Stomach (tissue), 9 donors: Measurements from ENCODE around the gene NHLH1. TPM values are rescaled to one million over a fixed set of nuclear protein-coding genes. Genes with fewer than 3 reads are reported as not detected.

Source experiments
- DNase-seq, 2 donors: peaks; one replicate each; pipeline versions ENCODE4 v3.0.0 to v3.0.0-alpha.2; 2013 to 2019
- H3K27ac ChIP-seq, 5 donors: fragments of 200-600 bp in 4 of 5; sonication (generic) in 4 of 5; one replicate each; pipeline ENCODE4 v1.5.1; 2013 to 2019; ENCODE audit warnings: mild to moderate bottlenecking in 1 of 5, moderate library complexity in 1 of 5
- H3K27me3 ChIP-seq, 3 donors: fragments of 200-600 bp; sonication (generic); one replicate each; pipeline ENCODE4 v1.5.1; 2017 to 2019; ENCODE audit warnings: mixed run types in 1 of 3
- H3K36me3 ChIP-seq, 4 donors: fragments of 200-600 bp; sonication (generic); 1 replicate in 3 of 4; 2 replicates in 1 of 4; pipeline ENCODE4 v1.5.1; 2016 to 2019
- H3K4me1 ChIP-seq, 4 donors: fragments of 200-600 bp; sonication (generic); one replicate each; pipeline ENCODE4 v1.5.1; 2016 to 2019
- H3K4me3 ChIP-seq, 4 donors: fragments of 200-600 bp; sonication (generic) in 3 of 4; one replicate each; pipeline ENCODE4 v1.5.1; 2016 to 2019; ENCODE audit warnings: mild to moderate bottlenecking in 1 of 4
- H3K9me3 ChIP-seq, 4 donors: fragments of 200-600 bp; sonication (generic); one replicate each; pipeline ENCODE4 v1.5.1; 2016 to 2019
- CTCF ChIP-seq, 7 experiments: fragments of 450-650 bp in 4 of 7; fragments of 200-600 bp in 3 of 7; sonication (generic) in 3 of 7; IDR thresholded peaks; one replicate each; pipeline ENCODE4 v1.5.1; 2016 to 2019; ENCODE audit warnings: antibody characterized with exemption in 7 of 7, control low read depth in 2 of 7, mild to moderate bottlenecking in 1 of 7
- EP300 ChIP-seq: sonication (generic); formaldehyde crosslinking; IDR thresholded peaks from one replicate; pipeline ENCODE4 v1.6.1; 2017; ENCODE audit warnings: antibody characterized with exemption
- POLR2A ChIP-seq, 4 donors: fragments of 450-650 bp; IDR thresholded peaks; one replicate each; pipeline ENCODE4 v1.6.1; 2016; ENCODE audit warnings: antibody characterized with exemption in 4 of 4, control low read depth in 2 of 4, mild to moderate bottlenecking in 1 of 4, moderate library complexity in 1 of 4
- POLR2AphosphoS5 ChIP-seq, 3 donors: sonication (generic); formaldehyde crosslinking; IDR thresholded peaks; one replicate each; pipeline ENCODE4 v1.6.1; 2016; ENCODE audit warnings: antibody characterized with exemption in 3 of 3
- WGBS, 5 donors: extraction: QIAGEN DNeasy Blood & Tissue Kit in 3 of 5; methylation state at CpG; one replicate each; pipeline versions ENCODE4 v1.1.5 to v1.1.7; 2013 to 2018; 5-methylcytosine and 5-hydroxymethylcytosine counted together
- intact Hi-C: fragments of 100-400 bp; cut with DNase I; formaldehyde crosslinking; loops from one replicate; pipeline ENCODE4 v1.15.1; 2023; ENCODE audit warnings: low total_unique reads
- polyA plus RNA-seq, 3 donors: library from polyadenylated mRNA; stranded (reverse); fragments of 200-250 nt; gene quantifications; one replicate each; pipeline ENCODE4 v1.2.3, GENCODE V29; 2013
- total RNA-seq, 5 donors: library from RNA; depleted of rRNA; stranded (reverse); fragments of >200 nt; gene quantifications; one replicate each; pipeline versions ENCODE4 v1.1.0 to v1.2.3, GENCODE V29; 2014 to 2016
- donor health status: healthy with polysubstance abuse.
- donor health status: Bipolar disorder and iron deficiency.
- donor health status: healthy.

NHLH1 gene
- total and polyA plus RNA-seq, 8 donors, result 0.08 TPM; not detected in 7

- H3K27ac ChIP-seq, result peak overlapping the region; percentile 14 to 80 (median 61)
- H3K27me3 ChIP-seq, result peaks cover 0 to 19% (median 7%) of the 10 kb centered on the region in 3 donors
- H3K36me3 ChIP-seq, result no peaks in the 10 kb centered on the region
- peak overlapping the region; percentile 72 to 86 (median 80) for H3K4me3 ChIP-seq
- WGBS, 5 donors, result 3 to 6% (median 3%) methylated on average over 49 to 55 of the region's 55 CpGs
- TF ChIP-seq POLR2AphosphoS5 (IDR thresholded peaks at IDR 0.05) (no peak), POLR2A (IDR thresholded peaks at IDR 0.05) (no peak), CTCF (IDR thresholded peaks at IDR 0.05) (no peak), EP300 (no peak)
- H3K9me3 ChIP-seq, result no peaks in the 10 kb centered on the region
- DNase-seq, result peak in 1 of 2 donors; percentile 84
- H3K4me1 ChIP-seq, result peaks cover 9 to 32% (median 28%) of the 10 kb centered on the region in 4 donors
- intact Hi-C loops, result no loop called here
Observed at GRCh38 chr1:160400646-160401486, 34.0 kb downstream of the NHLH1 start.

- peak overlapping the region in 1 of 5 donors; percentile 80 for H3K27ac ChIP-seq
- TF ChIP-seq POLR2AphosphoS5 (IDR thresholded peaks at IDR 0.05) (no peak), CTCF (IDR thresholded peaks at IDR 0.05) (no peak), POLR2A (IDR thresholded peaks at IDR 0.05) (no peak), EP300 (no peak)
- 20 to 47% (median 30%) methylated on average over 7 of the region's 7 CpGs for WGBS, 5 donors
- peak in 1 of 2 donors; percentile 53 for DNase-seq
- peak overlapping the region; percentile 72 to 86 (median 80) for H3K4me3 ChIP-seq
- peaks cover 0 to 19% (median 7%) of the 10 kb centered on the region in 3 donors for H3K27me3 ChIP-seq
- peaks cover 9 to 32% (median 28%) of the 10 kb centered on the region in 4 donors for H3K4me1 ChIP-seq
- no peaks in the 10 kb centered on the region for H3K9me3 ChIP-seq
- H3K36me3 ChIP-seq, result no peaks in the 10 kb centered on the region
- intact Hi-C loops, result no loop called here
Observed at GRCh38 chr1:160401487-160401805, 34.6 kb downstream of the NHLH1 start.

DNA sequence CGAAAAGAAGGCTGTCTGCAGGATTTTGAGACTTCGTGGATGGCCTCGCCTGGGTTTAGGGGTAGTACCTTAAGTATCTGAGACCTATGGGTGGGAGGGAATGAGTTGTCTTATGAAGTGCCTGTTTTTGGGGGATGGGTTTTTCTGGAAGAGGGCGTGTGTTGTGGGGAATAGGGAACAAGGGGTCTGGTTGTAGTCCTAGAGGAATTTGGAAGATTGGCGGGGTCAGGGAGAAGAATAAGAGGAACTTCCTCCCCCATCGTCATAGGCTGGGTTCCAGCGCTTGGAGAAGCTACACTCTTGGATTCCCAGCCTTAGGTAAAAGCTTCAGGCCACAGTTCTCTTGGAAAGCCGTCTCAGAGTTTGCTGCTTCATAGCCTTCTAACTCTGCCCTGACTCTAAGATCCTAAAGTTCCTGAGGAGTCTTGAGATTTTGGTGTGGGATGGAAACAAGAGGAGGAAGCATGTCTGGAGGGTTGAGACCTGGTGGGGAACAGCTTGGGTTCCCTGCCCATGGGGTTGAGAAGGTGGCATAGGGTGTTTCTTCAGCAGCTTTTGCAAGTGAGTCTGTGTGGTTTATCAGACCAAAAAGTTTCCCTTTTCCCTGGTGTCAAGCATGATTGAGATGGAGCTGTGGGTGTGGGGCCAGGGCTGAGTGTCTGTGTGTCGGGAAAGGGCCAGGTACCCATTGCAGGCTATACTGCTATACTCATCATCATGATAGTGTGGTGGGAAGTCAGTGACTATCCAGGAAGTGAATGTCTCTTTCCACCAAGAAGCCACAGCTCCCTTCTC, 35.3 kb downstream of the NHLH1 start:
- Histone ChIP-seq H3K36me3 (no peaks in the 10 kb centered on the region), H3K9me3 (no peaks in the 10 kb centered on the region), H3K27me3 (peaks cover 0 to 19% (median 7%) of the 10 kb centered on the region in 3 donors), H3K4me3 (peak overlapping the region in 3 of 4 donors; percentile 79 to 86 (median 81)), H3K4me1 (peaks cover 9 to 32% (median 28%) of the 10 kb centered on the region in 4 donors), H3K27ac (no peak overlapping the region)
- peak in 1 of 2 donors; percentile 44 for DNase-seq
- intact Hi-C loops, result no loop called here
- 61 to 72% (median 64%) methylated on average over 9 of the region's 9 CpGs for WGBS, 5 donors
- TF ChIP-seq CTCF (IDR thresholded peaks at IDR 0.05) (no peak), POLR2A (IDR thresholded peaks at IDR 0.05) (no peak), EP300 (no peak), POLR2AphosphoS5 (IDR thresholded peaks at IDR 0.05) (no peak)

- Histone ChIP-seq H3K9me3 (no peaks in the 10 kb centered on the region), H3K4me3 (no peak overlapping the region), H3K27me3 (peaks cover 0 to 19% (median 7%) of the 10 kb centered on the region in 3 donors), H3K36me3 (no peaks in the 10 kb centered on the region), H3K27ac (no peak overlapping the region), H3K4me1 (peaks cover 9 to 42% (median 28%) of the 10 kb centered on the region in 4 donors)
- TF ChIP-seq EP300, result no peak
- no peak for TF ChIP-seq POLR2A (IDR thresholded peaks at IDR 0.05)
- TF ChIP-seq POLR2AphosphoS5 (IDR thresholded peaks at IDR 0.05), result no peak
- TF ChIP-seq CTCF (IDR thresholded peaks at IDR 0.05), result no peak
- intact Hi-C loops, result no loop called here
- no peak for DNase-seq
- WGBS, 5 donors, result 55 to 68% (median 64%) methylated on average over 3 of the region's 3 CpGs
Observed at GRCh38 chr1:160403244-160403643, 36.4 kb downstream of the NHLH1 start.
